NCI-H2171 treated with DMSO at 0.1 percent for 48 hours (cell line): ENCODE data around the gene RASGRP1.

Source experiments
- DNase-seq: peaks from one replicate; lab custom pipeline; 2025; lab: John Stamatoyannopoulos, UW

Gene RASGRP1

GRCh38 chr15:38458646-38459045 is 106.0 kb downstream of the RASGRP1 start:
- DNase-seq: no peak

- peak; percentile 22 for DNase-seq
Measured at GRCh38 chr15:38455092-38455491, 109.5 kb downstream of the RASGRP1 start.

- DNase-seq: no peak
Measured at GRCh38 chr15:38454696-38455090, 109.9 kb downstream of the RASGRP1 start.

GRCh38 chr15:38453971-38454695 is 110.5 kb downstream of the RASGRP1 start, which contains the start of gene FAM98B:
Gene FAM98B, plus strand, starts transcription at chr15:38454127. Its CDS starts 35 bp downstream, at chr15:38454162.
- DNase-seq: peak; percentile 92

- DNase-seq: peak; percentile 24
Measured at GRCh38 chr15:38441130-38441519, 123.5 kb downstream of the RASGRP1 start.

GRCh38 chr15:38440353-38441129 is 124.1 kb downstream of the RASGRP1 start:
- DNase-seq: peak; percentile 97
